Lung (tissue), 12 donors: ENCODE results near the gene RADIL. TPM values are rescaled to one million over a fixed set of nuclear protein-coding genes. Genes with fewer than 3 reads are reported as not detected.

Experiments
- ATAC-seq: fragments of 200-7000 bp; cut with Tn5 transposase; one replicate; pipeline ENCODE4 v1.9.1; 2020; ENCODE audit warnings: moderate number of reproducible peaks; ENCODE audit not compliant: insufficient read depth, low FRiP score
- DNase-seq, 3 donors: peaks; one replicate each; pipeline ENCODE4 v3.0.0-alpha.2; 2013 to 2017
- H3K27ac ChIP-seq, 2 donors: one replicate each; pipeline ENCODE4 v1.5.1; 2013; ENCODE audit warnings: mild to moderate bottlenecking in 2 of 2, moderate library complexity in 2 of 2, control low read depth in 1 of 2, inconsistent platforms in 1 of 2, low read depth in 1 of 2, low read length in 1 of 2
- H3K27me3 ChIP-seq, 3 donors: one replicate each; pipeline ENCODE4 v1.5.1; 2013; ENCODE audit warnings: low read length in 2 of 3; ENCODE audit not compliant: control insufficient read depth in 3 of 3, insufficient read depth in 3 of 3
- H3K36me3 ChIP-seq, 4 donors: one replicate each; pipeline ENCODE4 v1.5.1; 2013; ENCODE audit warnings: low read length in 4 of 4, mild to moderate bottlenecking in 1 of 4, moderate library complexity in 1 of 4; ENCODE audit not compliant: control insufficient read depth in 4 of 4, insufficient read depth in 4 of 4
- H3K4me1 ChIP-seq, 5 donors: one replicate each; pipeline ENCODE4 v1.5.1; 2013; ENCODE audit warnings: low read length in 5 of 5, mild to moderate bottlenecking in 2 of 5, moderate library complexity in 1 of 5; ENCODE audit not compliant: control insufficient read depth in 5 of 5, insufficient read depth in 5 of 5
- H3K4me3 ChIP-seq: one replicate; pipeline ENCODE4 v1.5.1; 2013; ENCODE audit warnings: mild to moderate bottlenecking, control low read depth, moderate library complexity
- H3K9ac ChIP-seq, 2 donors: one replicate each; pipeline ENCODE4 v1.5.1; 2013; ENCODE audit warnings: low read length in 2 of 2, control low read depth in 1 of 2; ENCODE audit not compliant: insufficient read depth in 1 of 2
- H3K9me3 ChIP-seq, 4 donors: one replicate each; pipeline ENCODE4 v1.5.1; 2013; ENCODE audit warnings: low read length in 3 of 4, mild to moderate bottlenecking in 1 of 4, moderate library complexity in 1 of 4; ENCODE audit not compliant: control insufficient read depth in 4 of 4, insufficient read depth in 3 of 4
- CTCF ChIP-seq: IDR thresholded peaks from 2 replicates; pipeline ENCODE4 v1.5.1; 2012; ENCODE audit warnings: mild to moderate bottlenecking; ENCODE audit errors: control extremely low read depth, extremely low read depth
- WGBS, 2 donors: extraction: QIAGEN DNeasy Blood & Tissue Kit; methylation state at CpG; one replicate each; pipeline ENCODE4 v1.1.7; 2013; 5-methylcytosine and 5-hydroxymethylcytosine counted together
- polyA plus RNA-seq, 2 donors: library from polyadenylated mRNA; stranded (reverse); fragments of 200-250 nt; gene quantifications; one replicate each; pipeline ENCODE4 v1.2.1, GENCODE V29; 2013
- total RNA-seq, 2 donors: library from RNA; depleted of rRNA in 1 of 2; stranded (reverse); fragments of >200 nt in 1 of 2; gene quantifications; one replicate each; pipeline ENCODE4 v1.2.1, GENCODE V29; 2014 to 2021
- donor health status: control.
- donor health status: control.
- donor health status: Bipolar disorder and iron deficiency.
- donor health status: healthy.
- donor health status: DM: yes; HTN: yes; CAD: no.

Gene RADIL
- total and polyA plus RNA-seq, 4 donors: 3.7 to 9.3 (median 6.3) TPM

- TF ChIP-seq CTCF: no peak
- Histone ChIP-seq H3K27ac (no peak overlapping the region), H3K4me1 (no peaks in the 10 kb centered on the region), H3K36me3 (no peaks in the 10 kb centered on the region), H3K27me3 (no peaks in the 10 kb centered on the region), H3K9me3 (peaks cover 0 to 2% (median 0%) of the 10 kb centered on the region in 4 donors), H3K9ac (no peak overlapping the region), H3K4me3 (no peak overlapping the region)
- 40 to 57% methylated on average over 1 of the region's 1 CpG for WGBS, 2 donors
- DNase-seq (no peak), ATAC-seq (no peak)
These were observed 6.2 kb upstream of the RADIL start for GRCh38 chr7:4889682-4890081.

GRCh38 chr7:4888161-4888560 lies 4.6 kb upstream of the RADIL start:
- H3K9me3 ChIP-seq: no peaks in the 10 kb centered on the region
- 62 to 77% methylated on average over 3 of the region's 3 CpGs for WGBS, 2 donors
- ATAC-seq: no peak
- no peaks in the 10 kb centered on the region for H3K4me1 ChIP-seq
- no peaks in the 10 kb centered on the region for H3K36me3 ChIP-seq
- H3K9ac ChIP-seq: no peak overlapping the region
- no peak for TF ChIP-seq CTCF
- H3K4me3 ChIP-seq: no peak overlapping the region
- H3K27ac ChIP-seq: no peak overlapping the region
- peak in 2 of 3 donors; percentile 56 to 70 for DNase-seq
- H3K27me3 ChIP-seq: no peaks in the 10 kb centered on the region

GRCh38 chr7:4886671-4887070 lies 3.2 kb upstream of the RADIL start:
- 66 to 93% methylated on average over 1 of the region's 1 CpG for WGBS, 2 donors
- no peak for DNase-seq

More at GRCh38 chr7:4886671-4887070, 3.2 kb upstream of the RADIL start:
- H3K27me3 ChIP-seq: no peaks in the 10 kb centered on the region
- no peaks in the 10 kb centered on the region for H3K9me3 ChIP-seq
- ATAC-seq: no peak
- peaks cover 0 to 12% (median 0%) of the 10 kb centered on the region in 5 donors for H3K4me1 ChIP-seq
- H3K36me3 ChIP-seq: no peaks in the 10 kb centered on the region
- TF ChIP-seq CTCF: no peak
- H3K9ac ChIP-seq: no peak overlapping the region
- no peak overlapping the region for H3K27ac ChIP-seq
- H3K4me3 ChIP-seq: no peak overlapping the region
